Panc1 (cell line): ENCODE measurements around the gene PDZD2. TPM values are rescaled to one million over a fixed set of nuclear protein-coding genes. Genes with fewer than 3 reads are reported as not detected.

Source experiments
- ATAC-seq: fragments of 200-7000 bp; cut with Tn5 transposase; 2 replicates; pipeline ENCODE4 v1.9.1; 2020; ENCODE audit warnings: mild to moderate bottlenecking, moderate library complexity
- BruUV-seq: library from RNA; stranded (reverse); fragments of 400-500 nt; replicated peaks from 2 replicates; lab custom pipeline; 2021; lab: Mats Ljungman, UMichigan
- CTCF ChIA-PET: fragments of 300-600 bp; sonication (Branson Sonifier 250); formaldehyde crosslinking; loops from one replicate; lab custom pipeline; 2022; ENCODE audit warnings: antibody characterized with exemption; lab: Charles Lee
- POLR2A ChIA-PET: fragments of 300-600 bp; sonication (Branson Sonifier 250); formaldehyde crosslinking; loops from one replicate; lab custom pipeline; 2022; ENCODE audit warnings: antibody characterized with exemption; lab: Charles Lee
- DNase-seq: peaks from one replicate; pipeline ENCODE4 v3.0.0-alpha.2; 2010; ENCODE audit warnings: low read depth, low spot score
- H3K27ac ChIP-seq: 2 replicates; pipeline ENCODE4 v1.5.1; 2011; ENCODE audit warnings: mild to moderate bottlenecking, low read length, inconsistent platforms
- H3K27me3 ChIP-seq: fragments of 200-500 bp; sonication (Bioruptor generic); 2 replicates; pipeline ENCODE4 v1.6.0; 2014; ENCODE audit warnings: low read length, inconsistent platforms; ENCODE audit not compliant: control insufficient read depth, insufficient read depth
- H3K36me3 ChIP-seq: fragments of 200-500 bp; sonication (Bioruptor generic); 2 replicates; pipeline ENCODE4 v1.5.1; 2014; ENCODE audit warnings: inconsistent platforms, mild to moderate bottlenecking, low read length, moderate library complexity; ENCODE audit not compliant: control insufficient read depth, insufficient read depth
- H3K4me1 ChIP-seq: 2 replicates; pipeline ENCODE4 v1.5.1; 2011; ENCODE audit warnings: inconsistent platforms, mild to moderate bottlenecking, low read length, moderate library complexity; ENCODE audit not compliant: control insufficient read depth, insufficient read depth
- H3K4me3 ChIP-seq, 2 experiments: 2 replicates each; pipeline ENCODE4 v1.5.1; 2011 to 2012; ENCODE audit warnings: low read depth in 2 of 2, low read length in 2 of 2, mild to moderate bottlenecking in 2 of 2, inconsistent platforms in 1 of 2, moderate library complexity in 1 of 2
- H3K9me3 ChIP-seq: fragments of 200-500 bp; sonication (Bioruptor generic); 2 replicates; pipeline ENCODE4 v1.5.1; 2014; ENCODE audit warnings: low read depth, mild to moderate bottlenecking, inconsistent platforms, low read length, moderate library complexity; ENCODE audit not compliant: control insufficient read depth, insufficient read depth
- POLR2AphosphoS5 ChIP-seq: IDR thresholded peaks from 2 replicates; pipeline ENCODE4 v1.6.1; 2012; ENCODE audit warnings: mild to moderate bottlenecking, low read depth, low read length, moderate library complexity
- SIN3A ChIP-seq: IDR thresholded peaks from 2 replicates; pipeline ENCODE4 v1.6.1; 2012; ENCODE audit warnings: low read depth, mild to moderate bottlenecking, low read length, moderate library complexity, borderline replicate concordance; ENCODE audit not compliant: insufficient read depth
- TCF7L2 ChIP-seq: IDR thresholded peaks from 2 replicates; pipeline ENCODE4 v1.6.1; 2011; ENCODE audit warnings: mild to moderate bottlenecking, low read depth, low read length, inconsistent platforms
- in situ Hi-C: cut with HindIII; loops from 2 replicates; pipeline ENCODE4 v1.10.0; 2016; ENCODE audit warnings: low sequenced_read_pairs, low pct_unique_long_range_greater_than_20kb
- intact Hi-C: fragments of 100-400 bp; cut with micrococcal nuclease; formaldehyde crosslinking; loops from one replicate; pipeline ENCODE4 v1.10.0; 2022; ENCODE audit not compliant: unreplicated experiment
- total RNA-seq: library from RNA; stranded (reverse); gene quantifications from one replicate; pipeline ENCODE4 v1.2.1, GENCODE V29; 2021; ENCODE audit not compliant: unreplicated experiment
- TF ChIP-seq, protein P1 (sequence below): fragments of 450-650 bp; IDR thresholded peaks from 2 replicates; pipeline ENCODE4 v1.5.1; 2017; ENCODE audit warnings: mild to moderate bottlenecking
- TF ChIP-seq, protein P2 (sequence below), 2 experiments: IDR thresholded peaks; 2 replicates each; pipeline ENCODE4 v1.6.1; 2011 to 2012; ENCODE audit warnings: low read depth in 2 of 2, control low read depth in 1 of 2, low read length in 1 of 2, mild to moderate bottlenecking in 1 of 2, moderate library complexity in 1 of 2; ENCODE audit not compliant: insufficient read depth in 1 of 2

Gene PDZD2
- total RNA-seq, 1 experiment from 2014 or later: 0.10 TPM

DNA sequence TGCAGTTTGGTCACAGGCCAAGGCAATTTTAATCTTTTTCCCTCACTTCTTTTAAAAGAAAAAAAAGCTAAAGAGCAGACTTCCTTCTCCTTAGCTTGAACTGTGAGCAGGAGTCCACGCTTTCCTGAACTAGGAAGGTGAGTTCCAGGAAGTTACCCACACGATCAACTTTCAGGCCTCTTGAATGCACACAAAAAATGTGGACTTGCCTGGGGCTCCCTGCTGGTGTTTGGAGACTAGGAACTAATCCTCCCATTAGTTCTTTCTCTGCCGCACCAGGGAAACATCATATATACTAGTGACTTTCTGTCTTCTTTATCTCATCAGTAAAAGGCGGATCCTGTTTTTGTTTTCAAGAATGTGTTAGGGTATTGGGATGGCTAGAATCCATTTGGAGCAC is 295.2 kb downstream of the PDZD2 start:
- ChIA-PET CTCF (no interaction called here), POLR2A (no interaction called here)
- Histone ChIP-seq H3K4me1 (no peaks in the 10 kb centered on the region), H3K27ac (no peak overlapping the region), H3K36me3 (no peaks in the 10 kb centered on the region), H3K27me3 (peaks cover 5% of the 10 kb centered on the region), H3K9me3 (no peaks in the 10 kb centered on the region), H3K4me3 (no peak overlapping the region)
- TF ChIP-seq SIN3A: no peak
- no peak for TF ChIP-seq POLR2AphosphoS5
- no peak for TF ChIP-seq TCF7L2
- TF ChIP-seq, protein P1, sequence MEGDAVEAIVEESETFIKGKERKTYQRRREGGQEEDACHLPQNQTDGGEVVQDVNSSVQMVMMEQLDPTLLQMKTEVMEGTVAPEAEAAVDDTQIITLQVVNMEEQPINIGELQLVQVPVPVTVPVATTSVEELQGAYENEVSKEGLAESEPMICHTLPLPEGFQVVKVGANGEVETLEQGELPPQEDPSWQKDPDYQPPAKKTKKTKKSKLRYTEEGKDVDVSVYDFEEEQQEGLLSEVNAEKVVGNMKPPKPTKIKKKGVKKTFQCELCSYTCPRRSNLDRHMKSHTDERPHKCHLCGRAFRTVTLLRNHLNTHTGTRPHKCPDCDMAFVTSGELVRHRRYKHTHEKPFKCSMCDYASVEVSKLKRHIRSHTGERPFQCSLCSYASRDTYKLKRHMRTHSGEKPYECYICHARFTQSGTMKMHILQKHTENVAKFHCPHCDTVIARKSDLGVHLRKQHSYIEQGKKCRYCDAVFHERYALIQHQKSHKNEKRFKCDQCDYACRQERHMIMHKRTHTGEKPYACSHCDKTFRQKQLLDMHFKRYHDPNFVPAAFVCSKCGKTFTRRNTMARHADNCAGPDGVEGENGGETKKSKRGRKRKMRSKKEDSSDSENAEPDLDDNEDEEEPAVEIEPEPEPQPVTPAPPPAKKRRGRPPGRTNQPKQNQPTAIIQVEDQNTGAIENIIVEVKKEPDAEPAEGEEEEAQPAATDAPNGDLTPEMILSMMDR: no peak
- TF ChIP-seq, protein P2, sequence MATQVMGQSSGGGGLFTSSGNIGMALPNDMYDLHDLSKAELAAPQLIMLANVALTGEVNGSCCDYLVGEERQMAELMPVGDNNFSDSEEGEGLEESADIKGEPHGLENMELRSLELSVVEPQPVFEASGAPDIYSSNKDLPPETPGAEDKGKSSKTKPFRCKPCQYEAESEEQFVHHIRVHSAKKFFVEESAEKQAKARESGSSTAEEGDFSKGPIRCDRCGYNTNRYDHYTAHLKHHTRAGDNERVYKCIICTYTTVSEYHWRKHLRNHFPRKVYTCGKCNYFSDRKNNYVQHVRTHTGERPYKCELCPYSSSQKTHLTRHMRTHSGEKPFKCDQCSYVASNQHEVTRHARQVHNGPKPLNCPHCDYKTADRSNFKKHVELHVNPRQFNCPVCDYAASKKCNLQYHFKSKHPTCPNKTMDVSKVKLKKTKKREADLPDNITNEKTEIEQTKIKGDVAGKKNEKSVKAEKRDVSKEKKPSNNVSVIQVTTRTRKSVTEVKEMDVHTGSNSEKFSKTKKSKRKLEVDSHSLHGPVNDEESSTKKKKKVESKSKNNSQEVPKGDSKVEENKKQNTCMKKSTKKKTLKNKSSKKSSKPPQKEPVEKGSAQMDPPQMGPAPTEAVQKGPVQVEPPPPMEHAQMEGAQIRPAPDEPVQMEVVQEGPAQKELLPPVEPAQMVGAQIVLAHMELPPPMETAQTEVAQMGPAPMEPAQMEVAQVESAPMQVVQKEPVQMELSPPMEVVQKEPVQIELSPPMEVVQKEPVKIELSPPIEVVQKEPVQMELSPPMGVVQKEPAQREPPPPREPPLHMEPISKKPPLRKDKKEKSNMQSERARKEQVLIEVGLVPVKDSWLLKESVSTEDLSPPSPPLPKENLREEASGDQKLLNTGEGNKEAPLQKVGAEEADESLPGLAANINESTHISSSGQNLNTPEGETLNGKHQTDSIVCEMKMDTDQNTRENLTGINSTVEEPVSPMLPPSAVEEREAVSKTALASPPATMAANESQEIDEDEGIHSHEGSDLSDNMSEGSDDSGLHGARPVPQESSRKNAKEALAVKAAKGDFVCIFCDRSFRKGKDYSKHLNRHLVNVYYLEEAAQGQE (IDR thresholded peaks at IDR 0.05; ENCODE audit: insufficient read depth in 1 of 2, low read depth in 2 of 2, low read length in 1 of 2): no peak
- DNase-seq (no peak), ATAC-seq (no peak)
- in situ Hi-C loops (no loop called here), intact Hi-C loops (no loop called here)
- BruUV-seq: no TSS peak

DNA sequence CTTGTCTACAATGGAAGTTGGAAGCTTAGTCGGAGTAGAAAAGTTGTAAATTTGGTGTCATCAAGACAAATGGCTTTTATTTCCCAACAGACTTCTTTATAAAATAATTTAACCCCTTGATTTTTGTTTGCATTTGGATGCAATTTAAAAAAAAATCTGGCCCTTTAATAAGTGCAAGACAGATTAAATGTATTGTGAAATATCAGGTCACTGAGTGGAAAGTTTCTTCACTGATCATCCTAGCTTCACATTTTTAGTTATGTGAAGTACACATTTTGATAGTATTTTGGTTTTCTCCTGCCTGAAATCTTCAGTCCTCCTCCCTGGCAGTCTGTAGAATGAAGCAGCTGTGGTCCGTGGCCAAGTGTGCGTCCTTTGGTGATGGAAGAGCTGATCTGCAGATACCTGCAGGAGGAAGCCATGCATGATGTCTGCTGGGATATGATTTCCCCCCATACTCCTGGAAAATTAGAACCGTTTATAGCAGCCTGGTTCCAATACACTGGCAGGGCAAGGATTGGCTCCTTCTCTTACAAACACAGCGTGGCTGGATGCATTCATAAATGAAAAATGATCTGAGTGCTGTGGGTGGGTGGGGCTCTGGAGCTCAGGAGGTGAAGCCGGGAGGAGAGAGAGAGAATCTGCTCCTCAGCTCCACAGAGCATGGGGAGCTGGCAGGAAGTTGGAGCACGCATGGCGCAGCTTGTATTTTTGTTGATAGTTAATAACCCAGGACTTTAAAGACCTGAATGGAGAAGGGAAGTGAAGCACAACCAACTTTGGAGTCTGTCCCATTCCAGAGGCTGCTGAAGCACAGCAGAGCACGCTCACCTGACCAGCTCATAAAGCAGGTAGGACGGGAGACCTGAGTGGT is 296.8 kb downstream of the PDZD2 start:
- ATAC-seq: no peak
- POLR2A ChIA-PET: no interaction called here
- intact Hi-C loops: no loop called here

More for the DNA sequence above, 296.8 kb downstream of the PDZD2 start:
- TF ChIP-seq, protein P2 (IDR thresholded peaks at IDR 0.05; ENCODE audit: insufficient read depth in 1 of 2, low read depth in 2 of 2, low read length in 1 of 2): no peak
- TF ChIP-seq, protein P1: no peak
- TF ChIP-seq SIN3A (no peak), TCF7L2 (no peak), POLR2AphosphoS5 (no peak)
- no peak for DNase-seq
- no peaks in the 10 kb centered on the region for H3K9me3 ChIP-seq
- CTCF ChIA-PET: interaction anchor here (0.6 kb wide), 1 partner anchor 13 kb away, joined by 4 read pairs; no protein-coding TSS in a partner anchor
- H3K4me3 ChIP-seq: no peak overlapping the region
- no peaks in the 10 kb centered on the region for H3K36me3 ChIP-seq
- BruUV-seq: no TSS peak
- in situ Hi-C loops: no loop called here
- peaks cover 5% of the 10 kb centered on the region for H3K27me3 ChIP-seq
- no peaks in the 10 kb centered on the region for H3K4me1 ChIP-seq
- H3K27ac ChIP-seq: no peak overlapping the region
